Fibroblast of the aortic adventitia (primary cell): ENCODE measurements around the gene CRYGD. TPM values are rescaled to one million over a fixed set of nuclear protein-coding genes. Genes with fewer than 3 reads are reported as not detected.
"Not testable (repeated sequence)": the region's sequence is repeated elsewhere in the genome, so short reads cannot be mapped to it uniquely, and the experiment has no call there.

Source experiments
- DNase-seq: peaks from one replicate; pipeline ENCODE4 v3.0.0-alpha.2; 2010; ENCODE audit warnings: low read depth
- H3K4me3 ChIP-seq: 2 replicates; pipeline ENCODE4 v1.5.1; 2011; ENCODE audit warnings: low read depth, mild to moderate bottlenecking, control low read depth, low read length, moderate library complexity
- total RNA-seq: library from RNA; depleted of rRNA; stranded (reverse); fragments of >200 nt; gene quantifications from 2 replicates; pipeline ENCODE4 v1.2.3, GENCODE V29; 2012; ENCODE audit warnings: low replicate concordance
- TF ChIP-seq, protein P1 (sequence below): IDR thresholded peaks from 2 replicates; pipeline ENCODE4 v1.5.1; 2011; ENCODE audit warnings: mild to moderate bottlenecking, low read length, control low read depth, inconsistent platforms; ENCODE audit not compliant: insufficient read depth

Gene CRYGD
- total RNA-seq, 1 donor: not detected

DNA sequence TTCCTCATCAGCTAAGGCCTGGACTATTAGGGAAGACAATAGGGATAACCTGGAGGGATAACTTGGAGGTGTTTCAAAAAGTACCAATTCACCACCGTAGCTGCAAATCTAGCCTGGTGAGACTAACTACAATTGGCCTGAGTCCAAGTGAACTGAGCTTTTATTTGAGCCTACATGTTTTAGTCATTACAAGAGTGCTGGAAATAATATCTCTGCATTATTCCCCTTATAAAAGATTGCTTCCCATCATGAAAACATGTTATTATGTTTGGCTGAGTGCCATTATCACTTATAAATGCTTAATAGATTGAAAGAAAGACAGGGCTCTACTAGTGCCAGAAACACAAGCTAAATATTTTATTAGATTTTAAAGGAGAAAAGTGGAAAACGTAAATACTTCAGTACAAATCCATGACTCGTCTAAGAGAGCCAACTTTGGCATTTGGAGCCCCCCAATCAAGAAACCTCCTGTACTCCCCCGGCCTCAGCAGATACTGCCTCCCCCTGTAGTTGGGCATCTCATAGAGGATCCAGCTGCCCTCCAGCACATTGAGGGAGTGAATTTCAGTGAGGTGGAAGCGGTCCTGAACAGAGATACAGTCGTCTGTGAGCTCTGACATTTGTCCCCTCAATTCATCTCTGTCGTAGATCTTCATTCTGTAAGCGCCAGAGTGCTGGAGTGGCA is 18.1 kb upstream of the CRYGD start:
- H3K4me3 ChIP-seq: no peak overlapping the region
- peak; percentile 25 for DNase-seq
- TF ChIP-seq, protein P1, sequence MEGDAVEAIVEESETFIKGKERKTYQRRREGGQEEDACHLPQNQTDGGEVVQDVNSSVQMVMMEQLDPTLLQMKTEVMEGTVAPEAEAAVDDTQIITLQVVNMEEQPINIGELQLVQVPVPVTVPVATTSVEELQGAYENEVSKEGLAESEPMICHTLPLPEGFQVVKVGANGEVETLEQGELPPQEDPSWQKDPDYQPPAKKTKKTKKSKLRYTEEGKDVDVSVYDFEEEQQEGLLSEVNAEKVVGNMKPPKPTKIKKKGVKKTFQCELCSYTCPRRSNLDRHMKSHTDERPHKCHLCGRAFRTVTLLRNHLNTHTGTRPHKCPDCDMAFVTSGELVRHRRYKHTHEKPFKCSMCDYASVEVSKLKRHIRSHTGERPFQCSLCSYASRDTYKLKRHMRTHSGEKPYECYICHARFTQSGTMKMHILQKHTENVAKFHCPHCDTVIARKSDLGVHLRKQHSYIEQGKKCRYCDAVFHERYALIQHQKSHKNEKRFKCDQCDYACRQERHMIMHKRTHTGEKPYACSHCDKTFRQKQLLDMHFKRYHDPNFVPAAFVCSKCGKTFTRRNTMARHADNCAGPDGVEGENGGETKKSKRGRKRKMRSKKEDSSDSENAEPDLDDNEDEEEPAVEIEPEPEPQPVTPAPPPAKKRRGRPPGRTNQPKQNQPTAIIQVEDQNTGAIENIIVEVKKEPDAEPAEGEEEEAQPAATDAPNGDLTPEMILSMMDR: no peak

DNA sequence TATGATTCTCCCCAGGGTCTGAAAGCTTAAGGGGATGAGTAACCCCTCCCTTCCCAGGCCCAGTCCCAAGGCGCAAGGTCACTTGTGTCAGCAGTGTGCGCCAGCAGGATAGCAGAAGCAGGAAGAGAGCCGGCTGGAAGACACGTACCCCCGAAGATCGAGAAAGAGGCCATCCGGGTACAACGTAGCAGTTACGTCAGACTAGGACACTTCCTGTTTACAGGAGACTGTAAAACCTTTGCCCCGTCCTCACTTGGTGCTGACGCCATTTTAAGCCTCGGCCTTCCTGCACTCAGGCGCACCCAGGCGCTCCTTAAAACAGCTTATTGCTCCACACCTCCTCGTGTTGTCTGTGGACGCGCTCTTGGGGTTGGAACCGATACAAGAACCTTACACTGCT is 15.1 kb upstream of the CRYGD start:
- TF ChIP-seq, protein P1: no peak
- no peak for DNase-seq

DNA sequence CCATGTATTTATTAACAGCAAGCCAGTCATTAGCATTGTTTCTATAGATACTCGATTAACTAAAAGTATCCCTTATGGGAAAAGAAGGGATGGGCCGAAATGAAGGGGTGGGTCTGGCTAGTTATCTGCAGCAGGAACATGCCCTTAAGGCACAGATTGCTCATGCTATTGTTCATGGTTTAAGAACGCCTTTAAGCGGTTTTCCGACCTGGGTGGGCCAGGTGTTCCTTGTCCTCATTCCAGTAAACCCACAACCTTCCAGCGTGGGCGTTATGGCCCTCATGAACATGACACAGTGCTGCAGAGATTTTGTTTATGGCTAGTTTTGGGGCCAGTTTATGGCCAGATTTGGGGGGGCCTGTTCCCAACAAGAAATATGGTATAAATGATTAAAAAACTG is 14.0 kb upstream of the CRYGD start:
- DNase-seq, H3K4me3 ChIP-seq: not testable (repeated sequence)

More for the DNA sequence above, 15.1 kb upstream of the CRYGD start:
- no peak overlapping the region for H3K4me3 ChIP-seq

DNA sequence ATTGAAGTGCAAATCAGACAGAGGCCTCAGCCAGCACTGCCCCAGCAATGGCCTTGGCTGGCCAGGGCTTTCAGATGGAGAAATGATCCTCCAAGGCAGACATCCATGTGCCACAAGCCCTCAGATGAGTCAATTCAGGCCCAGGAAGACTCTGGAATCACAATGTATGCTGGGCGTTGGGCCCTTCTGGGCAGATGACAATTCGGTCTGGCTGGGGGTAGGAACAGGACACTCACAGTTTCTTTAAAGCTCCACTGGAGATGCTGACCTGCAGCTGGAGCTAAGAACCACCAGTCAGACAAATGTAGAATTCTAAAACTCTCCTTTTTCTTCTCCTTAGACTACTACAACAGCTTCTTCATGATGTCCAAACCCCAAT is 12.4 kb upstream of the CRYGD start:
- no peak for DNase-seq
- TF ChIP-seq, protein P1: no peak

DNA sequence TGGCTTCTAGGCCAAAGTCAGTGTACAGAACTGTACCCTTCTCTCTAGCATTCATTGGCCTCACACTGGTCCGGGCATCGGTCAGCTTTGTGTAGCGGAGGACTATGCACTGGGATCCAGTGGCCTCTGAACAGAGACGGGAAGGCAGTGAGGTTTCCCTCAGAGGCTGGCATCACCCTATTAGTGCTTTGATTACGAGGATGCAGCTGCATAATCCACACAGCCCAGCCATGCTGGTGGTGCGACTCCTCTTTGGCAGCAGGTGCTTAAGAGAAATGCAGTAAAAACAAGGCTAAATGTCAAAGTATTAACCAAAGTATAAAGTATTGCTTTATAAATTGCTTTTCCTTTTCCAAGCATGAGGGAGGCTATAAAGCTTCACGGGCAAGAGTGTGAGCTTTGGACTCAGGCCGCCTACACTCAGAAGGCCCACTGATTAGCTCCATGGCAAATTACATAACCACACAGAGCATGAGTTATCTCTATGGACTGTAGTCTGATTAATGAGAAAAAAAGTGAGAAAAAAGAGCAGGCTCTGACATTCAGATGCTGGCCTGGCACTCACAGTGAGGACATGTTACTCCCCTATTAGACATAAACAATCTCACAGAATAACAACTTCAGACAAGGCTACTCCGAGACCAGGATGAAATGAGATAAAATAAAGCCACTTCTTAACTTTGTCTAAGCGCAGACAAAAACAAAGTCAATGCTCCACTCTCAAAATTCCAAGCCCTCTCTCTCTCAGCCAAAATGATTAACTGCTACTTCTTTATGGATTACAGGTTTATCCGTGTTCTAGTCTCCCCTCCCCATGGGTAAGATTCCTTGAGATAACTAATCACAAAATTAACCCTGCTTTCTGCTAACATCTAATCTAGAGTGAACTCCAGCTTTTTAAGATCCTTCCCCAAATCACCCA is 11.7 kb upstream of the CRYGD start:
- H3K4me3 ChIP-seq: no peak overlapping the region
- TF ChIP-seq, protein P1: no peak
- no peak for DNase-seq

More for the DNA sequence above, 12.4 kb upstream of the CRYGD start:
- H3K4me3 ChIP-seq: no peak overlapping the region

DNA sequence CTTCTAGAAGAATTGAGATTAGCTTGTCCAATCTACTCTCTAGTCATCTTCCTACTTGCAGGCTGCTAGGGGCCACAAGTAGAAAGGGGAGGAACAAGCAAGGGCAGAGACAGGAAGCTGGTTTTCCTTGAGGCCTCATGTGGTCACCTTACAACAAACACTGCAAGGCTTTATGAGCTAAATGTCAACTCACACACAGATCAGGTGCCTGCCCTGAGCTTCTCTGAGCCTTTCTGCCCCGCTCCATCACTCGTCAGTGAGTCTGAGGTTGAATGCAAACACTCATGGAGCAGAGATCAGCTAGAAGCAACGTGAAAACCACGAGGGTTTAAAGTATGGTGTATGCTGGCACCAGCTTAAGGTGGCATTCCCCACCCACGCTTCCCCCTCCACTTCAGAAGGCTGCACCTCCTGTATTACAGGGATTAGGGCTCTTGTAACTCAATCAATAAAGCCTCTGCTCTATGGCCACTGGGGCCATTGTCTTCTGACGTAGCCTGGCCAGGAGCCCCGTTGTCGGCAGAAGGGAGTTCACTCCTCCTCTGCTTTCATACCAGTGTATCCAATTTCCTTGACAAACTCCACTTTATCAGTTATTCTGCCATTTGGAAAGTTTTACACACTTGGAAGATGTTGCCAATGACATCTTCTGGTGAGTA is 10.7 kb upstream of the CRYGD start:
- DNase-seq: no peak
- TF ChIP-seq, protein P1: no peak
- no peak overlapping the region for H3K4me3 ChIP-seq

DNA sequence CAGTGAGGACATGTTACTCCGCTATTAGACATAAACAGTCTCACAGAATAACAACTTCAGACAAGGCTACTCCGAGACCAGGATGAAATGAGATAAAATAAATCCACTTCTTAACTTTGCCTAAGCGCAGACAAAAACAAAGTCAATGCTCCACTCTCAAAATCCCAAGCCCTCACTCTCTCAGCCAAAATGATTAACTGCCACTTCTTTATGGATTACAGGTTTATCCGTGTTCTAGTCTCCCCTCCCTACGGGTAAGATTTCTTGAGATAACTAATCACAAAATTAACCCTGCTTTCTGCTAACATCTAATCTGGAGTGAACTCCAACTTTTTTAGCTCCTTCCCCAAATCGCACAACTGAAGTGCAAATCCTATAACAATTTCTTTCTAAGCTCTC is 6.4 kb upstream of the CRYGD start:
- H3K4me3 ChIP-seq: no peak overlapping the region
- DNase-seq: no peak
- TF ChIP-seq, protein P1: no peak
